Hematopoietic multipotent progenitor cell treated with erythropoietin and hydrocortisone succinate and interleukin-3 and kit ligand, for 4 days (in vitro differentiated cells): ENCODE measurements around the gene NT5DC4.

Experiments used
- DNase-seq: peaks from one replicate; pipeline ENCODE4 v3.0.0-alpha.2; 2015

The NT5DC4 gene

DNA sequence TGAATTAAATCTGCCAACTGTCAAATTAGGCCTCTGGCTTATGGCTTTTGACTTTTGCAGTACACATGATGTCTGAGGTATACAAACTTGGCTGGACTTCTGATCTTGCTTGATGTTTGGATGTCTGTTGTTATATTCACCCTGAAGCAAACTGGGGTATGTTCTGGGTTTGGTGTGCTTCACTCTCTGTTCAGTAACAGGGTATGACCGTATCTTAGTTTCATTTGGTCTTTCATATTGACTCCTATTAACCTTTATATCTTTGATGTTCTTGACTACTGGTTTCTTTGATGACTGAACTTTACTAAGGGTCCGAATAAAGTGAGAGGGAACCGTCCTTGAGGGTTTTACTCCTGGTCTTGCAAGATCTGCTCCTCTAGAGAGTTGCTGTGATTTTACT lies 35.4 kb downstream of the NT5DC4 start:
- no peak for DNase-seq

DNA sequence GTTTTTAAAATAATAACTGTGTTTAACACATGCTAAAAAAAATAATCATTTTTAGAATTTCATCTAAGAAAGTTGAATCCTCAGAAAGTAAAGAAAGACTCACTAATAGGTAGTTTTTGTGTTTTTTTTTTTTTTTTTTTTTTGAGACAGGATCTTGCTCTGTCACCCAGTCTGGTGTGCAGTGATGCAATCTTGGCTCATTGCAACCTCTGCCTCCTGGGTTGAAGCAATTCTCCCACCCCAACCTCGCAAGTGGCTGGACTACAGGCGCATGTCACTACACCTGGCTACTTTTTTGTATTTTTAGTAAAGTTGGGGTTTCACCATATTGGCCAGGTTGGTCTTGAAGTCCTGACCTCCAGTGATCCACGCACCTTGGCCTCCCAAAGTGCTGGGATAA lies 36.4 kb downstream of the NT5DC4 start:
- DNase-seq: peak; percentile 51

DNA sequence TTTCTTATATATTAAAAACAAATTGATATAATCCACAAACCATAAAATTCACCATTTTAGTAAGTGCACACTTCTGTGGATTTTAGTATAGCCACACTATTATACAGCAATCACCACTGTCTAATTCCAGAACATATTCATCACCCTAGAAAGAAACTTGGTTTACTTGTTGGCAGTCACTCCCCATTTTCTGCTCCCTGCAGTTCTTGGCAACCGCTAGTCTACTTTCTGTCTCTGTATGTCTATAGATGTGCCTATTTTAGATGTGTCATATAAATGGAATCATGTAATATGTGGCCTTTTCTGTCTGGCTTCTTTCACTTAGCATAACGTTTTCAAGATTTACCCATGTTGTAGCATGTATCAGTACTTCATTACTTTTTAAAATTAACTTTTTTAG lies 37.9 kb downstream of the NT5DC4 start:
- no peak for DNase-seq

DNA sequence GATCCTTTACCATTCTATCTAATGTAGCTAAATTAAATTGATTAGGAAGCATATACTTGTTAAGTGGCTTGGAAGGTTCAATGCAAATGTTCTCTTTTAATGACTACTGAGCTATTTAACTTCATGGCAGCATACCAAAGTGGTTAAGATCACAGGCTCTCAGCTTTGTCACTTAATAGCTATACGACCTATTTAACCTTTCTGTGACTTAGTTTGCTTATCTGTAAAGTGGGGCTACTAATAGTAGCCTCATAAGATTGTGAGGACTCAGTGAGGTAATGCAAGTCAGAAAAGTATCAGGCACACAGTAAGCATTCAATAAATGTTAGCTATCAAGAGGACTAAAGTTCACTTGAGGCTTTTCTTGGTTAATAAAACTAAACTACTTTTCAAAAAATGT lies 39.3 kb downstream of the NT5DC4 start:
- no peak for DNase-seq

DNA sequence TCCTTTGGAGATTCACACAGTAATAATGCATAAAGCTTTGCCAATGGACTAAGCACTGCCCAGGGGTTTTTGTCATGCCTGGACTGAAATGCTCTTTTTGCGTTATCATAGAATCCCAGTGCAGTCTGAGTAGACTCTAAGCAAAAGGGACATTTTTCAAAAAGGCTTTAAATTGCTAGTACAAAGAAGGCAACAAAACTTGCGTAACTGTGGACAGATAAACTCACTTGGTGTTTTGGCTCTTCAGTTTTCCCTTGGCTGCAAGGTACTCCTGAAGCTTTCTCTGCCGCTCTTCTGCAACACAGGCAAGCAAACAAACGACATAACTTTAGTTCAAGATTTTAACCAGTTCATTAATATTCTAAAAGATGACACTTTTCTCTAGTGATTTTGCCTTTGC lies 41.5 kb downstream of the NT5DC4 start:
- DNase-seq: peak; percentile 22

DNA sequence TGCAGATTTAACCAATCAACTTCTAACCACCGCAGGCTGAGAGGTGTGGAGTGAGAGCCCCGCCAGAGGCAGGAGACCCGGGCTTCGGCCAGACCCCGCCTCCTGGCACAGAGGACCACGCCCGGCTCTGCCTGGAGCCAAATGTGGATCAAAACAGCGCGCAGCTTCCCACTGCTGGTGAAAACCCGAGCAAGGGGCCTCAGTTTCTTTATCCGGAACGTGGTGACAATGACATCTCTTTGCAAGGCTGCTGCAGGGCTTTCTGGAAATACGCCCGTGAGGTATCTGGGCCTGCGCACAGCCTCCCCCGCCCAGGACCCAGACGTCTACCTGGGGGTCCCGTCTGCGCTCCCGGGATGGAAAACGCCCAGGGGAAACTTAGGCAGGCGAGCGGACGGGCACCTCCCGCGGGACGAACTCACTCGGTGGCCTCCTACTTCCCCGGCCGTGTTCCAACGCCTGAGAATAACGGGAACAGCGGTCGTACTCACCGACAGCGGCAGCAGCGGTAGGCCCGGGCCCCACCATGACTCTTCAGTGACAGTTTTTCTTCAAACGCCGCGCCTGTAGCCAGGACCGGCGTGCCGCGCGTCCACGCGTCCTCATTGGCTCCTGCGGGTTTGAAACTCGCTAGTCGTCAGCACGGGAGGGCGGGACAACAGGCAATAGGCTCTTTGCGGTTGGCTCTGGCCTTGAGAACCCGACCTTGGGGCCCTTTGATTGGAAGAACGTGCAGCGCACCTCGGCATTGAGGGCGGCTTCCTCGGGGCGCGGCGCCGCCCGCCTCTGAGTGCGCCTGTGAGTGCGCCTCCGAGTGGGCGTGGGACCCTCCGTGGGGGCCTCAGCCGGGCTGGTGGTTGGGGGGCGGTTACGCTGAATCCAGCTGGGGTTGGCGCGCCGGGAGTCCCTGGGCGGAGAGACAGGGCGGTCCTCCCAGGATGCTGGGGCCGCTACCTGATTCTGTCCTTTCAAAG lies 43.5 kb downstream of the NT5DC4 start, which contains the start of gene CKAP2L:
Gene CKAP2L (minus strand): TSS at position 539 of the 974 bp plus-strand sequence. CDS start 11 bp downstream, at position 528.
- DNase-seq: peak; percentile 100

DNA sequence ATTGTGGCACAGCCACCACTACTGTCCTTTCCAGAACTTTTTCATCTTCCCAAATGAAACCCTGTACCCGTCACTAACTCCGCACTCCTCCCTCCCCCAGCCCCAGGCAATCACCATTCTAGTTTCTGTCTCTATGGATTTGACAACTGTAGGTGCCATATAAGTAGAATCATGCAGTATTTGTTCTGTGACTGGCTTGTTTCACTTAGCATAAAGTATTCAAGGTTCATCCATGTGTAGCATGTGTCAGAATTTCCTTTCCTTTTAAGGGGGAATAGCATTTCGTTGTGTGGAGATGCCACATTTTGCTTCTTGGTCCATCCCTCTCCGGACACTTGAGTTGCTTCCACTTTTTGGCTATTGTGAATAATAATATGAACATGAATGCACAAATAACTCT lies 44.4 kb downstream of the NT5DC4 start:
- DNase-seq: no peak

DNA sequence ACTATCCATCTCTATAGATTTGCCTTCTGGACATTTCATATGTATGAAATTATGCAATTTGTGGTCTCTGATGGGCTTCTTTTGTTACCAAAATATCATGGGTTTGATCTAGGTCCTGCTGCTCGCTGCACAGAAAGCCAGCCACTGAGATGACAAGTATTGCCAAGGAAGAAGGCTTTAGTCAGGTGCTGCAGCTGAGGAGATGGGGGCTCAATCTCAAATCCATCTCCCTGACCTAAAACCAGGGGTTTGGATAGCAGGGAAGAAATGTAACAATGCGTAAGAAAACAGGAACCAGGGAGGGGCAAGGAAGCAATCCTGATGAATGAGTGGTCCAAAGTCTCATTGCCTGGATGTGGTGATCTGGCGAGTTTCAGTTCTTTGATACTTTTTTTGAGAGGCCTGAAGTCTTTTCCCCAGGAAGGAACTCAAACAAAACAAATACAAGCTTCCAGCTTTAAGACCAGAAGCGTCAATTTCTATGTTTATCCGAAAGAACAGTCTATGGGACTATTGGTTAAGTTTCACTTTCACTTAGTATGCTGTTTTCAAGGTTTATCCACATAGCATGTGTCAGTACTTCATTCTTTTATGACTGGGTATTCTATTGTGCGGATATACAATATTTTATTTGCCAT lies 47.0 kb downstream of the NT5DC4 start:
- peak; percentile 35 for DNase-seq

DNA sequence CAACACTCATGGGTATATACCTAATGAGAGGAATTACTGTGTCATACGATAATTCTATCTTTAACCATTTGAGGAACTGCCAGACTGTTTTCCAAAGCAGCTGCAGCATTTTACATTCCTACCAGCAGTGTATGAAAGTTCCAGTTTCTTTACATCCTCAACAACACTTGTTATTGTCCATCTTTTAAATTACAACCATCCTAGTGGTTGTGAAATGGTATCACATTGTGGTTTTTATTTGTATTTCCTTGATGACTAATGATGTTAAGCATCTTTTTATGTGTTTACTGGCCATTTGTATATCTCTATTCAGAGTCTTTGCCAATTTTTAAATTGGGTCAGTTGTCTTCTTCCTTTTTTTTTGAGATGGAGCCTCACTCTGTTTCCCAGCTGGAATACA lies 47.6 kb downstream of the NT5DC4 start:
- DNase-seq: no peak

DNA sequence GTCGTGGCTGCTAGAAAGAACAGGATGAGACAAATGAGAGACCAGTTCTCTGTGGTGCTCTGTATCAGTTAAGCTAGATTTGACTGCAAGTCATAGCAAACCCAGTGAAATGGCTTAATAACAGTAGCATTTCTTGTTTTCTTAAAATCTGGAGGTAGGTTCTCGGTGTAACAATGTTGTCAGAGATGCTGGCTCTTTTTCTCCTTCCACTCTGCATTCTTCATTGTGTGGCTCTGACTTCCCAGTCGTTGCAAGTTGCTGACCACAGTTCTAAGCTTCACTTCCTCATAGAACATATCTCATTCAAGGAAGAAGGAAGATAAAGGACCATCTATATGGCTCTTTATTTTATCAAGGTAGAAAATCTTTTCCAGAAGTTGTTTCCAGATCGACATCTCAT lies 51.5 kb downstream of the NT5DC4 start:
- DNase-seq: peak; percentile 60

DNA sequence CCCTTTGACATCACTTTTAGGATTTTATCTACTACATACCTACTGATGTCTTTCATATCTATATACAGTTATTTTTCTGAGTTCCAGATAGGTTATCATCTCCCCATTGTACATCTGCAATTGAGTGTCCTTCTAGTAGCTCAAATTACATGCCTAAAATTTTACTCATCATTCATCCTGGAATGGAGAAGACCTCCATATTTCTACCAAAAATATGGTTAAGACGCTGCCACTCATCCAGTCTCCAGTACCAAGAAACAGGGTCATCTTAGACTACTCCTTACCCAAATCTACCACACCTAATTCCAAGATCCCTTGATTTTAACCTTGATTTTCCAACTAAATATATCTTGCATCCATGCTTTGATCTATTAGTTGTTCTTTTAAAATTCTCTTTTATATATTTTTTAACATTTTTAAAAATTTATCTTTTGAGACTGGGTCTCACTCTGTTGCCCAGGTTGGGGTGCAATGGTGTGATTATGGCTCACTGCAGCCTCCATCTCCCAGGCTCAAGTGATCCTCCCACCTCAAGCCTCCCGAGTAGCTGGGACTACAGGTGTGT lies 52.2 kb downstream of the NT5DC4 start:
- DNase-seq: no peak

DNA sequence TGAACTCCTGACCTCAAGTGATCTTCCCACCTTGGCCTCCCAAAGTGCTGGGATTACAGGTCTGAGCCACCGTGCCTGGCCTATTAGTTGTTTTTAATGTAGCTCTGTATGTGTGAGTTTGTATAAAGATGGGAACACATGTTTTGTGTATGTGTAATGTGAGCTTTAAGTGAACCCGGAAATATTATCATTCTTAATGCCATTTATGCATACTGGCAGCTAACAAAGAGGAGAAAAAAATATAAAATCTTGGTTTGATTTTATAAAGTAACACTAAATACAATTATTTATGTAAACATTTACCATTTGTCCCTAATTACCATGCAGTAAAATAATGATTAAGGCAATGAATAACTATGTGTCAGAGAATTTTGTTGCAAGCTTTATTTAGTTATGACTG lies 52.7 kb downstream of the NT5DC4 start:
- DNase-seq: no peak

DNA sequence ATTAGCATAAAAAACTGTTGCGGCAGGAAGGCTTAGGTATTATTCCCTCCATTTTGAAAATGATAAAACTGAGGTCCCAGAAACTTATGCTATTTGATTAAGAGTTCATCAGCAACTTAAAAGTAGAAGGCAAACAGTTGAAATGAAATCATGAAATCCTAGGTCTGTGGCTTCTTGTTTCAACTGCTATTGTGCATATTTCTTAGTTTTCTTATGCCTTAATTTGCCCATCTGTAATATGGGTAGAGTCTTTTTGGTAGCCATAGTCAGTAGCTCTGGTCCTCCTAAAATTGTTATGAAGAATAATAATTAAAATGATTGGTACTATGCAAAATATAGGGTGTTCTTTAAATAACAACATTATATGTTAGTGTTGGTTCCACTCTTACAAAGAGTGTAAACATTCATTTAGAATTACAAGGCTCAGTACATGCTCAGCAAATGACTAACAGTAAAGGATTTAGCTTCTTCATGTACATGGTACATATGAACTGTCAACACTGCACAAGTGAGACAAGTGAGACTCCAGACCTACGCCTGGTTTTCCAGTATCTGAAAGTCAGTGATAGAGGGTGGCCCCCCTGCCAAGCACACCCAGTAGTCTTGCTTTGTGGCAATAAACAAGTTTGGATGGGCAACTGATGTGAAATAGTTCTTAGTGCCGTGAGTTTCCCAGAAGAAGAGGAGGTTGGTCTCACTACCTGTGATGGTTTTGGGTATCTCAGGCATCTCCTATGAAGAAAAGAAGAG lies 53.9 kb downstream of the NT5DC4 start:
- DNase-seq: no peak

DNA sequence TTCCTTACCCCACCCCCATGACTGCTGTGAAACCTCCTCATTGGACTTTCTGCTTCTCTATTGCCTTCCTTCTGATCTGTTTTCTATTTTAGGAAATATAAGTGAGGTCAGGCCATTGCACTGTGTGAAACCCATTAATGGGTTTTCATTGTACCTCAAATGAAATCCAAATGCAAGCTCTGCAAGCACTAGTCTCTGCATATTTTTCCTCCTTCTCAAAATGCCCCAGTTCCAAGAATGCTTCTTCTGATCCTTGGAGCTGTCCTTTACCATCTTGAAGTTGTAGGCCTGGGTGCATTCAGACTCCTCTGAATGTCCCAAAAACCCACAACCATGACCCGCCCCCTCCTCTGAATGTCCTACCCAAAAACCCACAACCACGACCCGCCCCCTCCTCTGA lies 55.3 kb downstream of the NT5DC4 start:
- DNase-seq: peak; percentile 51

DNA sequence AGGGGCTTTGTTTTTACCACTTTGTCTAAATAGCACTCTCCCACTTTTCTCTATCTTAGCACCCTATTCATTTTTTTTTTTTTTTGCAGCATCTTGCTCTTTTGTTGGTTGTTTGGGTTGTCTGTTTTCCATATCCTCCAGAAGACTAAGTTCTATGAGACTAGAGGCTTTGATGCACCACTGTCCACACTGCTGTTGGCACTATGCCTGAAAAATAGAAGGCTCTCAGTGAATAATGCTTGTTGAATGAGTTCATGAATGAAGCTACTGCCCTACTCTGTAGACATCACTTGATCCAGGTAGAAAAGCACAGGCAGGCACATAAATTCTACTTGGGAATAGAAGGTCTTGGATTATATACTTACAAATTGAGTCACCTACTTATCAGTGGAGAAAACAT lies 56.2 kb downstream of the NT5DC4 start:
- peak; percentile 41 for DNase-seq

DNA sequence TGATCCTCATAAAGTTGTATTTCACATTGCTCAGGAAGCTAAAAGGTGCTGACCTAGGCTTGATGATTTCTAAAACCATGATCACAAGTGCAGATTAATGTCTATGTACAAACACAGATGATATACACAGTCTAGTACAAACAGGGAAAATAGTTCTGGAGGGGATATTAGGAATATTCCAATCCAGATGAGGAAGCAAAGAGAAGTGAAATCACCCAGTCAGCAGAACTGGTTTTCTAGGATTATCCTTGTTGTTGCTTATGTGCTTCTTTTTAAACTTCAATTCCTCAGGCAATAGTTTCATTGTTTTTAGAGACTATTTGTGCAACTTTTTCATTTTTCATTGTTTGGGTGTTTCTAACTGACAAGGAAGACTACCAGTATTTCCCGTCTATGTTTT lies 58.8 kb downstream of the NT5DC4 start:
- no peak for DNase-seq

DNA sequence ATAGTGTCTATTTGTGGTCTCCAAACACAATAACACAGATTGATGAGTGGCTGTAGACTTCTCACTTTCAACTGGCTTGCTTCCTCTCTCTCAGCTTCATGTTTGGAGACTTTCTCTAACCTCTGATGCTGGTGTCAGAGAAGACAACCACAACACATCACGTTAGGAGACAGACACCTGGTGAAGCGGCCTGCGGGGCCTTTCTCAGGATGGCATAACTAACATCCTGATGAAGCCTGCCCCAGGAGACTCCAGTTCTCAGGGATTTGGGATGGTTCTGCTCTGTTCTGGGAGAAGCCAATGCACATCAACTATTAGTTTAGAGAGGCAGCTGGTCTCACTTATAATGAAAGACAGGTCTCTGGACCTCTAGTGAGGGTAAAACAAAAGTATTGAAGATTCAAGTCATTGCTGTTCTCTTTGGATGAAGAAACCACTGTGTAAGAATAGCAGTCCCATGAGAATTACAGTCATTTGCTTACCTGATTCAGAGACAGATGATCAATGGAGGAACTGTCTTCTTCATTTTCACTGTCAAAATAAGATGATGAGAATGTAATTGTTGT lies 61.5 kb downstream of the NT5DC4 start:
- no peak for DNase-seq

DNA sequence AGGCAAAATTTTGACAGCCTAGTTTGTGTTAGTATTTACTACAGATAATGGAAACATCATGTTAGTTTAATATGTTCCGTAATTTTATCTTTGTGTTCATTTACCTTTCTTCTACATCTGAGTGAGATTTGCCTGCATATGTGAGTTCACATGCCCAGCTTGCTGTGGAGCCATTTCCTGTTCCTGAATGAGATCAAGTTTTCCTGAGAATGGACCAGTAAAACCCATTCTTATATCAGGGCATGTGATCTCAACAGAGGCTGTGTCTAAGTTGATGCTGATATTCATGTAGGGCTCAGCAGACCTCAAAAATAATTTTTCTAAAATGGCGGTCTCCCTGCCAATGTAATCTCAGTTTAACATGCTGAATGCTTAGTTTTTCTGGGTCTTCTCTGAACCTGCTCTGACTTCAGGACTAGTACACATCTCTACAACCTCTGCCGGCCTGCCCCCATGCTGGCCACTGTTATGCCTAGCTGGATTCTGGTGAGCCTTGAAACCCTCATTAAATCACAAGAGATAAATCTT lies 62.4 kb downstream of the NT5DC4 start:
- DNase-seq: no peak

DNA sequence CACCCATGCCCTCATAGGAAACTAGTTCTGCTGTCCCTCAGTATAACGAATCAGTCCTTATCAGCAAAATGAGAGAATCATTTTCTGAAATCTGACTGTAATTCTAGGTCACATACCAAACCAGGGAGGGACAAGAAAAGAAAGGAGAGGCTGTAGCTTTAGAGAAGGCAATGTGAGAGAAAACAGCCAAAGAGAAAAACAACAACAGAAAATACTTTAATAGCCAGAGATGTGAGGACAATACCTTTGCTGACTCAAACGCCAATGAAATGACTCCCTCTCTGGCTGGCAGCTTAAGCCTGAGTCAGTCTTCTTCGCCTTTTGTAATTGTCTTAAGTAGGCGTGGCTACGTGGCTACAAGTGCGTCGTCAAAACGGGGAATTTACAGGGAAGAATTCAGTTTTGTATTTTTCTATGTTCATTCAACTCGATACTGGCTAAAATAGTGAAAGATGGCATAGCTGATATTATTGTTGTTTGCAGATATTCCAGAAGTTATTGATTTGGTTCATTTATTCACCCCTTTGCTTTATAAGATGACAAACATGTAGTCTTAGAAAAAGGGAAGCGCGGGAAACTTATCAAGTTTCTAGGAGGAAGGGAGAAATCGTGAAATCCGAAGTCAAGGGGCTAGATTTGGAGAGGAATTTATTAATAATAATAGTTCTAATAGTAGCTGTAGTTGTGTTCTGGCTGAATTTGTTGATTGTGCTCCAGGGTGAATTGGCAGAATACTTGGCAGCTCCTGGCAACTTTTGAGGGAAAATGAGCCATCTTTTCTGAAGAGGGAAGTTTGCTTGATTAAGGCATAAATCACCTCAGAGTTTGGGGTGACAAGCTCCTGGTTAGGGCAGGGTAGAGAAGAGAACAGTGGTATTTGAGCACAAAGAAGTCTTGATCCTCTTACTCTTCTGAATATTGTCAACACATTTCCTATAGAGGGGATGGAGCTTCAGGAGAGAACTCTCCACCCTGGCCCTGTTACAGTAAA lies 63.7 kb downstream of the NT5DC4 start, which contains the start of gene IL1A:
Gene IL1A (minus strand): TSS at position 295 of the 991 bp plus-strand sequence. CDS start 723 bp downstream, outside the sequence.
- peak; percentile 50 for DNase-seq

DNA sequence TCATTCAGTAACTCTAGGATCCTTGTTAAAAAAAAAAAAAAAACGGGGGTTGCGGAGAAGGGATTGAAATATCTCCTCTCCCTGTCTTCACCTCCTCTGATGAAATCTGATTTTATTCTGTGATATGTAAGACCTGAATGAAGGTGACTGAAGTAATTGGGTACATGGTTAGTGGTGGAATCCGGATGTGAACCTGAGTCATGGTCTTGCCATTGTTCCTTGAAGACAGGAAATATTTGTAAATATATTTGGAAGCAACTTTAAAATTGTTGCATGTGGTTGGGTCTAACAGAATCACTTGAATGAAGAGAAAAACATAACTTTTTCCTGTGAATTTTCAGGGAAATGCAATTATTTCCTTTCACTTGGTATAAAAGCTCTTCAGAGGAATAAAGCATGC lies 66.5 kb downstream of the NT5DC4 start:
- DNase-seq: no peak
